GM18858 (cell line): ENCODE results near the gene GAREM1.

Experiments used
- ATAC-seq: cut with Tn5 transposase; IDR thresholded peaks from one replicate; pipeline ENCODE4 v1.9.1; 2021; ENCODE audit not compliant: unreplicated experiment

Gene GAREM1

DNA sequence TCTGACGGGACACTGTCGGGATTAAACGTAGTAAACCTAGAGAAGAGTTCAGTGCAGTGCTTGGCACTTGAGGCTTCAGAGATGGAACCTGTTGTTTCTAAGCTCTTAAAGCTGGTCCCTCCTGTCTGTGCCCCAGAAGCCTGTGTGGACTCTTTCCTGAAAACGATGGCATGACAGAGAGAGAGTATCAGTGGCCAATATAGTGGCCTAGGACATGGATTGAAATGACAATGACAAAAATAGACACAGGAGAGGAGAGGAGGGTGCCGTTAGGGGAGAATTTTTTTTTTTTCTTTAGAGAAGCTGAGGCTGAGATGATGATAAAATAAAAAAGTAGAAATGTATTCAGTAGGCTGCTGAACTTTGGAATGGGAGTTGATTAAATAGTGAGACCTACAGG, 138.0 kb downstream of the GAREM1 start:
- ATAC-seq = no peak

DNA sequence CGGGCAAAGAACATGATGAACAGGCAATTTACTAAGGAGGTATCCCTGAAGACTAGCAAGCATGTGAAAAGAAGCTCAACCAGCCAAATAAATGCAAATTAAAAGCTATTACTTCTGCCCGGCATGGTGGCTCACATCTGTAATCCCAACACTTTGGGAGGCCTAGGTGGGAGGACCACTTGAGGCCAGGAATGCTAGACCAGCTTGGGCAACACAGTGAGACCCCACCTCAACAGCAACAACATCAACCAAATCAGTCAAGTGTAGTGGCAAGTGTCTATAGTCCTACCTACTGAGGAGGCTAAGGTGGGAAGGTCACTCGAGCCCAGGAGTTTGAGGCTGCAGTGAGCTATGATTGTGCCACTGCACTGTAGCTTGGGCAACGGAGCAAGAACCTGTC, 141.7 kb downstream of the GAREM1 start:
- no peak for ATAC-seq

DNA sequence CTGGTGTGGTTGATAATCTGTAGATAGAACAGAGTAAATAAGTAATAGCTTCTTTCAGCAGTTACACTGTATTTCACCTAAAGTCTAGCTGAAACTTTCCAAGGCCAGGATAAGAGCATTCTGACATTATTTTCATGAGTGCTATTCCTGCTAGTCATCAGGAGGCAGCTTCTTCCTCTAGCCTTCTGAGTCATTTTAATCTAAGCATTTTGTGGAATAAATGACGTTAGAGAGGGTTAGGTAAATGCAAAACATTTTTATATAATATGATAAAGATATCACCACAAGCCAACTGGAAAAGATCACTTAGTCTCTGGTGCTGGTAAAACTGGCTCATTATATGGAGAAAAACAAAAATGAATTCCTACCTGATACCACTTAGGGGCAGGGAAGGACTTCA, 142.3 kb downstream of the GAREM1 start:
- ATAC-seq = no peak

DNA sequence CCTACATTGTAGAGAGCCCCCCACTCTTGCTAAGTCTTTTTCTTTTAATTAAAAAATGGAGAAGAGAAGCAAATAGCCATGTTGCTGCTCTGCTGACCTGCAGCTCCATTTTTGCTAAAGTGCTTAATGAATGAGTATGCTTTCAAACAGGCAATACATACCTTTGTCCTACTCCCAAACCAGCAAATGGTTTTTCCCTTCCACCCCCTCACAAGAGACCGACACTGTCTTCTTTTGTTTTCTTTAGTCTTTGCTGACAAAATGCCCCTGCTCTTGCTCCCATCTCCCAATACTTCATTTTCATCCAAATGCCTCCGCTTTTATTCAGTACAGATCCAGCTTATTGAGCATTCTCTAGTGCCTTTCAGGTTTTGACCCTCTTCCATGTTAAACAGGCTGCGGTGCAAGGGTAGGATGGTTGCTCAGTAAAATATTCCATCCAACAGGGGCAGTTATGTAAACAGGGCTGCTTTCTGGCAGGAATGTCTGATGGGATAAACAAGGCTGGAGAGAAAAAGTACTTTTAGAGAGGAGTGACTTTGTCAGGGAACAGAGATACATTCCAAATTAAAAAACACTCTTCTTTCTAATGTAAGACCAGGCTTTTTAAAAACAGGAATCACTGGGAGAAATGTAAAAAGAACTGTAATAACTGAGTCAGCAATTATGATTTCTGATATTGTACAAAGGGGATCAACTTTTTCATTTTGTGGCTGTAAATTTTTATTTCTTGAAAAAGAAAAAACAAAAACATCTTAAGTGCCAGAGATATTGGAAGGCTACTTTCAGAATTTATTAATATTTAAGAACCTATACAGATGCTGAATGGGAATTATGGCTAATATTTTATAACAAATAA, 144.0 kb downstream of the GAREM1 start:
- no peak for ATAC-seq

DNA sequence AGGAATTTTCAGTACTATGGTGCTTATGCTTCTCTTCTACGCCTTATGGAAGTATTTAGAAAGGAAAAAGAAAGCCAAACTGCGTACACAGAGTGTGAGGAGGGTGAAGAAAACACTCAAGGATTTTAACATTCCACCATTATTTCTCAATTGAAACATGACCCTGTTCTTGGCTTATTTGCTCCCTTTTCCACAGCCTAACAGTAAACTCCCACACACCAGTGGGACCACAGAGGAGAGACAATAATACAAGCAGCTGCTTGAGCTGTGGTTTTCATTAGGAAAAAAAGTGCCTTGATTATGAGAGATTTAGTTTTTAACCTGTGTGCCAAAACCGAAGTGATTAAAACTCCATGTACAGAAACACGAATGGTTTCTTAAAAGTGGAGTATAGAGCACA, 146.5 kb downstream of the GAREM1 start:
- ATAC-seq = no peak

DNA sequence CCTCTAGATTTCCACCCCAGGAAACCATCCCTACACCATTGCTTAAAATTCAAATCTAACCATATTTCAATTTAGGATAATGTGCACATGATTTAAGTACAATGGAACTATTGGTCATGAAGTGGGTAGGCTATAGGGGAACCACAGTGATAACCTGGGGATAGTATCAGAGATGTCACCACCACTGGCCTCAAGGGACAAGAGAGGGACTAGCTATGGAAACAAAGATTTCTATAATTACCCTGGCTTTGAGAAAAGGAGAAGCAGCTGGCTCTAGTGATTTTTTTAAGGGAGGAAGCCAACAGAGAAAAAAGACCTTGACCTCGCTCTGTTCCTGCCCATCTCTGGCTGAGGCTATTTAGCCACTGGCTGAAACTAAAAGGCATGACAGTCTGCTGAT, 148.9 kb downstream of the GAREM1 start:
- ATAC-seq = no peak

DNA sequence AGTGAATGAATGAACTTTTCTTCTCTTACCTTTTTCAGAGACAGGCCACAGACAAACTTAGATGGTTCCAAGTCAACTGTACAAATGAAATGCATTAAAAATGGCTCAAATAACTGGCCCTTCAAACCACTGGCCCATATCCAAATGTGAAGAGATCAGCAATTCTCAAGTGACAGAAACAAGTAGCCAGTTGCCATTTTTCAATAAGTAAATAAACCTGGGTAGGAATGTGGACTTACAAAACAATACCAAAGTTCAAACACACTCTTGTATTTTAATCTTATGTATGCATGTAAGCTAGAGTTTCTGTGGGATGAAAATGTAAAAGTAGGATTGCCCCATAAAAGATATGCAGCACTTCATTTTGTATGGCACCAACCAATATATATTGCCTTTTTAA, 151.6 kb downstream of the GAREM1 start:
- ATAC-seq = no peak

DNA sequence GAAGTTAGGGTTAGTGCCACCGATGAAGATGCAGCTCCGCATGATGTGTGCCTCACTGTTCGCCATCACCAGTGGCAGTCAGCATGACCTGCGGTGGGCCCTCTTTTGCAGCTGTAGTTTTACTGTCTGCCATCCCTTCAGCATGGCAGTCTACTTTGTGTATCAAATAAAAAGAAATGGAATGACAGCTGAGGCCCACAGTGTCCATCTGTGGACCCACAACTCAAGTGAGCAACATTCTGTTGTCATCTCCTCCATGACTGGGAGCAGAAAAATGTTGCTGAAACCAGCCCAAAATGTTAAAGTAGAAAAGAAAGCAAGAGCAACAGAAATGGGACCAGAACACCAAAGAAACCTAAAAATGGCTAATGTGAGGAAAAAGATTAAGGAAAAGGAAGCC, 152.1 kb downstream of the GAREM1 start:
- no peak for ATAC-seq

DNA sequence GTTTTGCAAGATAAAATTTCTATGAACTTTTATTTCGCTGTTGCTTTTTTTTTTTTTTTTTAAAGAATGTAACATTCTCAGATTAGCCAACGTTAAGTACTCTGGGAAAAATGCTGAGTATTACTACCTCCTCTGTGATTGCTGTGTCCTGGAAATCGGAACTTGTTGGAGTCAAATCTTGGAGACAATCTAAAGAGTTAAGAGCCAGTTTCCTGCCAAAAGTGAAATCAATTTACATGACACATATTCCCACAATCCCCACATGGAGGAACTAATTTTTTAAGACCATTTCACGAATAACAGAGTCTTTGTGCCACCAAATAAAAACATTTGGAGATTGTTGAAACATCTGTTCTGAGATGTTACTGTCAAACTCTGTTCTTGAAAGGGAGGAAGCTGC, 153.0 kb downstream of the GAREM1 start:
- no peak for ATAC-seq

DNA sequence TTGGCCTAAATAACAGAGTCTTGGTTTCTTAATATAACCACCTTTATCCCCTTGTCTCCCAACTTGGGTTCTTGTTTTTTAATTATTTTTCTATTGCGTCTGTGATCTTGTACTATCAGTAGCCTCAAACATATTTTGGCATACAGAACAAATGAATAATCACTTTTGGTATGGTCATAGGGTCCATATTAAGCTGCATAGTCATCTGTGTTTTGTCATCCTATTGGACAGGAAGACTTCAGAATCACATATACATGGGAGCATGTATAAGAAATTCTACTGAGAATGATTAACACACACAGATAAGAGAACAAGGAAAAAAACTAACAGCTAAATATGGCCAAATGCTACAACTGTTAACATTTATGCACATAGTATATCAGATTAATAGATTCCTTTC, 154.8 kb downstream of the GAREM1 start:
- no peak for ATAC-seq

DNA sequence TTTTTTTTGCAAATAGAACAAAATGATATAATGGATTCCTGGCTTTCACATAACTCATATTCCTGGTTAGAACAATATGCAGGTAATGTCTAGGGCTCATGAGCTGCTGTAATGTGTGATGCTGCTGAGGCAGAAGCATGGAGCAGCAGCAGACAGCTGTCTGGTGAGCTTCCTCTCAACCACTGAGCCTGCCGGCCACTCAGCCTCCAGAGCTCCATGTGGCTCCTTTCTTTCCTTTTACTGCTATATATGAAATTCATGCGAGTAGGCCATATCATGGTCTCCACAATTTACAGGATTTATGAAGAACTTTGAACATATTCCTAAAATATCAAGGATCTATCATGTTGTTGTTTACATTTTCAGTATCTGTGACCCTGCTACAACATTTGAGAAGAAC, 159.9 kb downstream of the GAREM1 start:
- ATAC-seq = no peak

DNA sequence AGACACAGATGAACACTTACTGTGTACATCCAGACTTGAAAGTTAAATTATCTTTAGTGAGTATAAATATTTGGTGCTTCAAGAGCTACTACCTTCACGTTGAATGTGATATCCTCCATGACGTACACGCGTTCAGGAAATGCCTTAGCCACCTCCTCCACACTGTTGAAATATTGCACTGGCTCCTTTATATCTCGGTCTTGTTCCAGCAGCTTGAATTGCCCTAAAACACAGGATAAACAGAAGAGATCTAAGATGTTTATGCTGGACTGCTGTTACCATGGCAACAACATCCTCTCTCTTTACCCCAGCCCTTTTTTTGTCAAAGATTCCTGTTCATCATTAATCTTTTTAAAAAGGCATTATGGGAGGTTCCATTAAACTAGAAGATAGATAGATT, 160.6 kb downstream of the GAREM1 start:
- no peak for ATAC-seq

DNA sequence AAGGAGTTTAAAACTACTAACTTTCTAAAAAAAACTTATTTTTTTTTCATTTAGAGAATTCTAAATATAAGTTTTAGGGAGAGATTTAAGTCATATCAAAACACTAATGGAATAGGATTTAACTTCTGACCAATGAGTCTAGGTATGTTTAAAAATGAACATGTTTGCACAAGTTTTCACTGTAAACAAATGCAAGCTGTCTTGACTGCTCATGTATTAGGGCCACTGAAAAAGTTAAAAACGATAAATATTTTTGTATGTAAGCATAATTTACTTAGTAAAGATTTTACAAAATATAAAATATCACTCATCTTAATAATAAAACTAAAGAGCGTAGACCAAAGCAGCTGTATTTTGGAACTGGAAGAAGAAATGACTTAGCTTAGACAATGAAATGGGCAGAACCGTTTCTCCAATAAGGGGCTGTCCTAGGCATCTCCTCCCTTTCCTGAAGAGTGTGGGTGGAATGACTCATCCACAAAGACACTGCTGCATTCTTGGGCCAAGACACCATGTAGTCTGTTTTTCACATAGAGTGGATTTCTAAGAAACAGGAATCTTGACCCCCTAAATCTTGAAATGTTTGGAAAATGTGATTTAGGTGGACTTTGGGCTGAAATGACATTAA, 162.1 kb downstream of the GAREM1 start:
- no peak for ATAC-seq

DNA sequence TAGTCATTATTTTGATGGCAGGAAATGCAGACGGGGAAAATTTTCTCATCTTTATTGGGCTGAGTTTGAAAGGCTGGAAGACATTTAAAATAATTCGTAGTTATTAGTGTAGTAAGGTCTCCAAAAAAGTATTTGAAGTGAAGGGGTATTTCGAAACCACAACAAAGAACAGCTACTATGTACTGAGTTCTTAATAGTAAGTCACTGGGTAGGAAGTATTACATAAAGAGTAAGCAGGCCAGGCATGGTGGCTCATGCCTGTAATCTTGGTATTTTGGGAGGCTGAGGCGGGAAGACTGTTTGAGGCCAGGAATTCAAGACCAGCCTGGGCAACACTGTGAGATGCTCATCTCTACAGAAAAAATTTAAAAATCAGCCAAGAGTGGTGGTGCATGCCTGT, 167.3 kb downstream of the GAREM1 start:
- ATAC-seq = no peak

DNA sequence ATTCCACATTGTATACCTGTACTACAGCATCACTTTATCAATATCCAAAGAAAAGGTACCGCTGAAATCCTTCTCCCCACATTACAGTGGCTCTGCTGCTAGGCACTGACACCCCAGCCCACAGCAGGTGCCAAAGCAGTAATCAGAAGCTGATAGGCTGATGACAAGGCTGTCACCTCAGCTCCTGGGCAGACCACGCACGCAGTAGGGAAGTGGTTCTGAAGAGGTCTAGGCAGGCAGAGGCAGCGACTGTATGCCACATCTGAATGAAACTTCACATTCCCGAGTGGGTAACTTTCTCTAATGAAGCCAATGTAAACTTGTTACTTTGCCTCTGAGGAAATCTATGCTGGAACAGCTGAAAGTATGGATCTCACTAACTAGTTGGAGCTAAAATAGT, 167.9 kb downstream of the GAREM1 start:
- no peak for ATAC-seq

DNA sequence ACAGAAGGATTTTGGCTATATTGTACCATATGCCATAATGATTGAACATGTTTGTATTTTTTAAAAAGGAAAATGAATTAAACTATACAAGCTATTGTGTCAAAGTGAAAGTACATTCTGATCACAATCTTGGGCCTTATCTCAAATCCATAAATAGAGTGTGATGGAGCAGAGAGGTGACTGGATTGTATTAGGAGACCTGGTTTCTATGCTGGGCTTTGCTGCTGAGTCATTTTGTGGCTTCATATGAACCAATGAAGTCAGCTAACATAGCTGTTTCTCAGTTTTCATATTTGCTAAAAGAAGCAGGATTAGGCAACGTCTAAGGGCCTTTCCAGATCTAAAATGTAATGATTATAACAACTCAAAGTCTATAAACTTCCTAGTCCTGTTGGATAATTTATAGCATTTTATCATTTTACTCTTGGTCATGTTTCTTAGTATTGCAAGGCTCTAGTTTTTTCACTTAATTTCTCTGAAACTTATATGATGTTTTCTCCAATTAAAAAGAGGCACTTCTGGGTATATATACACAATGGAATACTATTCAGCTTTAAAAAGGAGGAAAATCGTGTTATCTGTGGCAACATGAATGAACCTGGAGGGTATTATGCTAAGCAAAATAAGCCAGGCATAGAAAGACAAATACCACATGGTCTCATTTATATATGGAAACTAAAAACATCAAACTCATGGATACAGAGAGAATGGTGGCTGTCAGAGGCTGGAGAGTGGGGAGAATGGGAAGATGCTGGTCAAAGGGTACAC, 168.5 kb downstream of the GAREM1 start:
- peak; percentile 90 for ATAC-seq

DNA sequence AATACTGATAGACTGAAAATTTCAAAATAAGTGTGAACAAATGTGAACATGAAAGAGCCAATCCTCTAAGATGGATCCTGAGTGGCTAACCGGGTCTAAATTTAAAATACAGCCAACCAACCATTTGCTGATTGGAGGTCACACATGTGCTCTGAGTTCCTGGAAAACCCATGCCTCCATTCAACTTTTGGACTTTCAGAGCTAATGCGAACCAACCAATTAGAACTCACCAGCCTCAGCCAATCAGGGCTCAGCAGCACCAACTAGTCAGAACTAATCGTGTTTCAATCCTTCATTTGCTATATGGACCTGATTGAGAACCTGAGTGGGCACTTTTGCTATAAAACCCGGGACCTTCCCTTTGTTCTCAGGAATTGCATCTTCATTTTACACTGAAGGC, 169.3 kb downstream of the GAREM1 start:
- ATAC-seq = no peak

DNA sequence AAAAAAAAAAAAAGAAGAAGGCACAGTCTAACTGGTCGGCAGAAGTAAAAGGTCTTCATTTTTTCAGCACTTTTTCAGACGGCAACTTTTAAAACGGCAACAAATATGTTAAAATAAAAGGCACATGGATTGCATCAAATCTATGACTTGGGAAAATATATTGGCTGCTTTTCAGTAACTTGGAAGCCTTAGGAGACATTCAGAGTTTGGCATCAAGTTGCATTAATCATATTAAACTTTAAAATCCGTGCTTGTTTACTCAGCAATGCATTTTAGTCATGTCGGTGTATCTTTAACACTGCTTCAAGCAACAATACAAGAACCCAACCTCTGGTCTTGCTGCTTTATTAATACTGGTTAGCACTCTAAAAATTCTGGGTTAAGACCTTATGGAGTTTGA, 169.8 kb downstream of the GAREM1 start:
- ATAC-seq = no peak

DNA sequence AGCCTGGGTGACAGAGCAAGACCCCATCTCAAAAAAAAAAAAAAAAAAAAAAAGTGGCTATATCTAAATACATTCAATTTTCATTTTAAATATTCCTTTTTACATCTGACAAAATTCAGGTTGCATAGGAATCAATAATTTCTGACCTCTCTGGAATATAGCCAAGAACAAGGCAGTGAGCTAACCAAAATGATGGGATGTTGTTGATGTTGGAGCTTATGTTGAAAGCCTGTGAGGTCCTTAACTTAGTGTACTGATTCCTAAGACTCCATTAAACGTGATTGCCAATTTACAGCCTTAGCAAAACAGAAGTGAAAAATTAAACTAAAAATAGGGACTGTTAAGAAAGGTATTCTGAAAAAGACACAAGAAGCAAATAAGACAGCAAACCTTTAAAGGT, 171.2 kb downstream of the GAREM1 start:
- ATAC-seq = no peak

DNA sequence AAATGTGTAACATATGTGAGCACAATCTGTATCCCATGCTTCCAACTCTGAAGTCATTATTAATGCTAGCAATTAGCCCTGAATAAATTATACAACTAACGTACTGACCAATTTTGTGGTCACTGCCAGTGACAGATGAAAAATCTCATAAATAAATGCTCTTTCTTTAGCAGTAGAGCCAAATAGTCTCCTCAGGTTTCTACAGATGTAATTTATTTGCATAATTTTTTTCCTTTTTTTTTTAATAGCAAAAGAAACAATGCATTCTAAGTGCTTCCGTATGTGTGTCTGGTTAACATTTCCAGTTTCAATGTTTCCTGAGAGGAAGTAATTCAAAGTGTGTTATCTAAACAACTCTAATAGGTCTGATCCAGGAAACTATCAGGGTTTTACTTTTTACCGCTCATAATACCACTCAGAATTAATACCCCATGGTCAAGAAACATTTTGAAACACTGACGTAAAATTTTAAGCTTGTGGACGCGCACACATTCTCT, 172.5 kb downstream of the GAREM1 start:
- ATAC-seq = no peak

DNA sequence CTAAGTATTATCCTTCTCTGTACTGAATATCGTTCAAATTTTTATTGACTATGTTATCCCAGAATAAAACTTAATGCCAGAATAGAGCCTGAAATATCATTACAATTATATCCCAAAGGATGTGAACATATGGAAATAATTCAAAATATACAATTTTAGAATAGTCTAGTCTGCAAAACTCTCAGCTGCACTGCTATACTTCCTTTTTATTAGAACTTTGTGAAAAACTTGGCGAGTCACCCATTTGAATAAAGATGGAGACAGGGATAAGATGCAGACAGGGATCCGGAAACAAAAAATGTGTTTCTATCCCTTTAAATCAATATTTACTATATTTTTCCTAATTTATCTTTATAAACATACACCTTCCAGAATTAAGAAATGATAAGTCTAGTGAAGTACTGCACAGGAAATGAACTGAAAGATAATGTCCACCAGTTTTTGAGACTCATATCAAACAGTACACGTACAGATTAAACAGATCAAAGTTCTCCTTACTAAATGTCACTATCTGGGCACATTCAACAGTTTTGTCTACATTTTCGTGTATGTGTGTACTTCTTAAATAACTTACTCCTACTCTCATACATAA, 173.0 kb downstream of the GAREM1 start:
- ATAC-seq = no peak
